BJ (cell line): Measurements from ENCODE around the gene RIMS1. TPM values are rescaled to one million over a fixed set of nuclear protein-coding genes. Genes with fewer than 3 reads are reported as not detected.

ENCODE experiments used
- CTCF ChIA-PET: fragments of 350-600 bp; formaldehyde crosslinking; extraction: SDS; loops from one replicate; lab custom pipeline; 2021; ENCODE audit warnings: antibody characterized with exemption, inconsistent platforms; lab: Yijun Ruan, JAX
- POLR2A ChIA-PET: fragments of 300-600 bp; sonication (Branson Sonifier 250); formaldehyde crosslinking; extraction: SDS; loops from one replicate; lab custom pipeline; 2021; ENCODE audit warnings: antibody characterized with exemption; lab: Charles Lee
- DNase-seq: peaks from one replicate; pipeline ENCODE4 v3.0.0-alpha.2; 2011; ENCODE audit warnings: low read depth
- H3K27me3 ChIP-seq: 2 replicates; pipeline ENCODE4 v1.6.0; 2011; ENCODE audit warnings: low read length; ENCODE audit not compliant: control insufficient read depth, insufficient read depth
- H3K36me3 ChIP-seq: 2 replicates; pipeline ENCODE4 v1.5.1; 2011; ENCODE audit warnings: low read length; ENCODE audit not compliant: control insufficient read depth, insufficient read depth
- H3K4me3 ChIP-seq: 2 replicates; pipeline ENCODE4 v1.5.1; 2011; ENCODE audit warnings: low read depth, mild to moderate bottlenecking, control low read depth, low read length
- polyA plus RNA-seq: library from polyadenylated mRNA; depleted of rRNA; stranded (reverse); fragments of >200 nt; gene quantifications from 2 replicates; pipeline ENCODE4 v1.2.3, GENCODE V29; 2011
- TF ChIP-seq, protein P1 (sequence below): IDR thresholded peaks from 2 replicates; pipeline ENCODE4 v1.5.1; 2011; ENCODE audit warnings: low read depth, mild to moderate bottlenecking, control low read depth, inconsistent platforms, low read length, moderate library complexity; ENCODE audit not compliant: insufficient read depth

Gene RIMS1
- polyA plus RNA-seq, 1 experiment: 0.28 TPM

GRCh38 chr6:72081871-72082270 is 195.5 kb downstream of the RIMS1 start:
- POLR2A ChIA-PET: no interaction called here
- TF ChIP-seq, protein P1, sequence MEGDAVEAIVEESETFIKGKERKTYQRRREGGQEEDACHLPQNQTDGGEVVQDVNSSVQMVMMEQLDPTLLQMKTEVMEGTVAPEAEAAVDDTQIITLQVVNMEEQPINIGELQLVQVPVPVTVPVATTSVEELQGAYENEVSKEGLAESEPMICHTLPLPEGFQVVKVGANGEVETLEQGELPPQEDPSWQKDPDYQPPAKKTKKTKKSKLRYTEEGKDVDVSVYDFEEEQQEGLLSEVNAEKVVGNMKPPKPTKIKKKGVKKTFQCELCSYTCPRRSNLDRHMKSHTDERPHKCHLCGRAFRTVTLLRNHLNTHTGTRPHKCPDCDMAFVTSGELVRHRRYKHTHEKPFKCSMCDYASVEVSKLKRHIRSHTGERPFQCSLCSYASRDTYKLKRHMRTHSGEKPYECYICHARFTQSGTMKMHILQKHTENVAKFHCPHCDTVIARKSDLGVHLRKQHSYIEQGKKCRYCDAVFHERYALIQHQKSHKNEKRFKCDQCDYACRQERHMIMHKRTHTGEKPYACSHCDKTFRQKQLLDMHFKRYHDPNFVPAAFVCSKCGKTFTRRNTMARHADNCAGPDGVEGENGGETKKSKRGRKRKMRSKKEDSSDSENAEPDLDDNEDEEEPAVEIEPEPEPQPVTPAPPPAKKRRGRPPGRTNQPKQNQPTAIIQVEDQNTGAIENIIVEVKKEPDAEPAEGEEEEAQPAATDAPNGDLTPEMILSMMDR: no peak
- H3K4me3 ChIP-seq: no peak overlapping the region
- H3K27me3 ChIP-seq: no peaks in the 10 kb centered on the region; the same call in 1 of the 2 replicates
- no peak for DNase-seq
- CTCF ChIA-PET: interaction anchor here (1.4 kb wide), 1 partner anchor 549 kb away, joined by 4 read pairs; no protein-coding TSS in a partner anchor
- no peaks in the 10 kb centered on the region for H3K36me3 ChIP-seq

DNA sequence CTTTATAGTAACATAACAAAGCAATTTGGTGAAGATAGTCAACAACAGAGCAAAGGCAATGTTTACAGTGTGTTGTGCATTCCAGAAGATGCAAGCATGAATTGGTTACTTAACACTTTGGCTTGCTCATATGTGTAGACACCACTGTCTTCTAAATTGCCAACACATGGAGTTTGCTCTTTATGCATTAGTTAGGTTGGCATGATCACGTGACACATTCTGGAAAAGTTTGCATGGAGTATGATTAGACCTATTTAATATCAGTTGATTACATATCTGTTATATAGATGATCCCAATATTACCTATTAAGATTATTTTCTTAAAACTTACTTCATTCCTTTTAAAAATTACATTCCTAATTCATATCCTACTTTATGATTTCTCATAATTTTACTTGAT is 197.6 kb downstream of the RIMS1 start:
- TF ChIP-seq, protein P1: no peak
- Histone ChIP-seq H3K4me3 (no peak overlapping the region), H3K27me3 (no peaks in the 10 kb centered on the region; the same call in 1 of the 2 replicates), H3K36me3 (no peaks in the 10 kb centered on the region)
- CTCF ChIA-PET: interaction anchor here (1.1 kb wide), 1 partner anchor 574 kb away, joined by 3 read pairs; no protein-coding TSS in a partner anchor
- no peak for DNase-seq
- POLR2A ChIA-PET: no interaction called here

DNA sequence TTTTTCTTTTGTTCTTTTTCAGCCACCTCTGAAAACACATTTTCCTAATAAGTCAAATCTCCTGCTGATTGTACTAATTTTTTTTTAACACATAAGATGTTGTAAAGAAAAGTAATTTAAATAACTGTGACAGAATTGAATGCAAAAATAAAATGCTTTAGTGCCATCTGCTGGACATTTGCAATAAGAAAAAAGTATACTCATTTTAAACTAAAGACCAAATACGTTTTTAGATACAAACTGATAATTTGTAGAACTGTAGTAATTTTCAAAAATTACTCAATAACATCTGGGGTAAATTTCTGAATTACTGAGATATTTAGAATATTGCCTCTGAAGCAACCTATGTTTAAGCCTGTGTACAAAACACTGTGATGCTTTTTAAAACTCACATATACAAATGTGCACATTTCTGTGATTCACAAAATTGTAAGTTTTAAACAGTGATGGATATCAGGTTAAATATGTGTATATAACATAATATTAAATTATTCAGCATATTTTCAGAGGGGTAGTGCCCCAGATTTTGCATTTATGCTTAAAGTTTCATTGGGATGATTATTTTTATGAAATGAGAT is 198.7 kb downstream of the RIMS1 start:
- ChIA-PET POLR2A (no interaction called here), CTCF (interaction anchor here (1.1 to 1.5 kb wide), 3 partner anchors 11 to 232 kb away, joined by 3 to 5 read pairs (median 3); no protein-coding TSS in a partner anchor)
- no peak for DNase-seq
- TF ChIP-seq, protein P1: peak; percentile 25; the same call in 1 of the 2 replicates
- H3K36me3 ChIP-seq: no peaks in the 10 kb centered on the region
- H3K4me3 ChIP-seq: no peak overlapping the region
- no peaks in the 10 kb centered on the region; the same call in 1 of the 2 replicates for H3K27me3 ChIP-seq

GRCh38 chr6:72094506-72094905 is 208.2 kb downstream of the RIMS1 start:
- Histone ChIP-seq H3K27me3 (no peaks in the 10 kb centered on the region; the same call in 1 of the 2 replicates), H3K36me3 (no peaks in the 10 kb centered on the region), H3K4me3 (no peak overlapping the region)
- ChIA-PET POLR2A (no interaction called here), CTCF (no interaction called here)
- TF ChIP-seq, protein P1: no peak
- no peak for DNase-seq

- ChIA-PET POLR2A (no interaction called here), CTCF (no interaction called here)
- Histone ChIP-seq H3K36me3 (no peaks in the 10 kb centered on the region), H3K27me3 (no peaks in the 10 kb centered on the region), H3K4me3 (no peak overlapping the region)
- TF ChIP-seq, protein P1: no peak
- peak; percentile 1 for DNase-seq
Measured at GRCh38 chr6:72102561-72102960, 216.2 kb downstream of the RIMS1 start.
